GM13976 (cell line): ENCODE measurements around the gene AQP4.

Source experiments
- DNase-seq: peaks from one replicate; pipeline ENCODE4 v3.0.0; 2012; ENCODE audit warnings: low spot score
- CTCF ChIP-seq: IDR thresholded peaks from 2 replicates; pipeline ENCODE4 v1.5.1; 2012; ENCODE audit warnings: borderline replicate concordance, mild to moderate bottlenecking; ENCODE audit not compliant: insufficient read depth; ENCODE audit errors: extremely low read depth, missing control alignments, control extremely low read depth
- in situ Hi-C: fragments of 300-500 bp; cut with MboI; formaldehyde crosslinking; loops from one replicate; pipeline ENCODE4 v1.12.0; 2022; ENCODE audit warnings: low sequenced_read_pairs, mixed read lengths, inconsistent platforms; ENCODE audit not compliant: unreplicated experiment

AQP4 gene

GRCh38 chr18:26868968-26869586, 3.6 kb upstream of the AQP4 start:
- no peak for TF ChIP-seq CTCF
- DNase-seq: no peak
- in situ Hi-C loops: no loop called here

GRCh38 chr18:26867471-26867870, 2.0 kb upstream of the AQP4 start:
- no peak for DNase-seq

GRCh38 chr18:26864658-26865057, 849 bp downstream of the AQP4 start:
- DNase-seq: no peak
- TF ChIP-seq CTCF: no peak
- in situ Hi-C loops: no loop called here

More at GRCh38 chr18:26867471-26867870, 2.0 kb upstream of the AQP4 start:
- in situ Hi-C loops: no loop called here
- no peak for TF ChIP-seq CTCF

- no peak for DNase-seq
- TF ChIP-seq CTCF: no peak
- in situ Hi-C loops: no loop called here
Observed at GRCh38 chr18:26863921-26864497, 1.5 kb downstream of the AQP4 start.

GRCh38 chr18:26863122-26863879, 2.2 kb downstream of the AQP4 start:
- TF ChIP-seq CTCF: no peak
- in situ Hi-C loops: no loop called here
- no peak for DNase-seq

- TF ChIP-seq CTCF: no peak
- no peak for DNase-seq
- in situ Hi-C loops: no loop called here
Observed at GRCh38 chr18:26862084-26862483, 3.4 kb downstream of the AQP4 start.
